Measurements from ENCODE around the gene LIMK2. TPM values are rescaled to one million over a fixed set of nuclear protein-coding genes. Genes with fewer than 3 reads are reported as not detected.

Gene LIMK2
- total and polyA plus RNA-seq, 9 of the 15 experiments (the other 6 are each of a cell fraction or from before 2014, with no cell fraction given), result 1.1 to 14.5 (median 8.5) TPM

DNA sequence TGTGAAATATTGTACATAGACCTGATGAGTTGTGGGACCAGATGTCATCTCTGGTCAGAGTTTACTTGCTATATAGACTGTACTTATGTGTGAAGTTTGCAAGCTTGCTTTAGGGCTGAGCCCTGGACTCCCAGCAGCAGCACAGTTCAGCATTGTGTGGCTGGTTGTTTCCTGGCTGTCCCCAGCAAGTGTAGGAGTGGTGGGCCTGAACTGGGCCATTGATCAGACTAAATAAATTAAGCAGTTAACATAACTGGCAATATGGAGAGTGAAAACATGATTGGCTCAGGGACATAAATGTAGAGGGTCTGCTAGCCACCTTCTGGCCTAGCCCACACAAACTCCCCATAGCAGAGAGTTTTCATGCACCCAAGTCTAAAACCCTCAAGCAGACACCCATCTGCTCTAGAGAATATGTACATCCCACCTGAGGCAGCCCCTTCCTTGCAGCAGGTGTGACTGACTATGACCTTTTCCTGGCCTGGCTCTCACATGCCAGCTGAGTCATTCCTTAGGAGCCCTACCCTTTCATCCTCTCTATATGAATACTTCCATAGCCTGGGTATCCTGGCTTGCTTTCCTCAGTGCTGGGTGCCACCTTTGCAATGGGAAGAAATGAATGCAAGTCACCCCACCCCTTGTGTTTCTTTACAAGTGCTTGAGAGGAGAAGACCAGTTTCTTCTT lies 67.9 kb downstream of the LIMK2 start (continued):
- TF ChIP-seq, protein P1, sequence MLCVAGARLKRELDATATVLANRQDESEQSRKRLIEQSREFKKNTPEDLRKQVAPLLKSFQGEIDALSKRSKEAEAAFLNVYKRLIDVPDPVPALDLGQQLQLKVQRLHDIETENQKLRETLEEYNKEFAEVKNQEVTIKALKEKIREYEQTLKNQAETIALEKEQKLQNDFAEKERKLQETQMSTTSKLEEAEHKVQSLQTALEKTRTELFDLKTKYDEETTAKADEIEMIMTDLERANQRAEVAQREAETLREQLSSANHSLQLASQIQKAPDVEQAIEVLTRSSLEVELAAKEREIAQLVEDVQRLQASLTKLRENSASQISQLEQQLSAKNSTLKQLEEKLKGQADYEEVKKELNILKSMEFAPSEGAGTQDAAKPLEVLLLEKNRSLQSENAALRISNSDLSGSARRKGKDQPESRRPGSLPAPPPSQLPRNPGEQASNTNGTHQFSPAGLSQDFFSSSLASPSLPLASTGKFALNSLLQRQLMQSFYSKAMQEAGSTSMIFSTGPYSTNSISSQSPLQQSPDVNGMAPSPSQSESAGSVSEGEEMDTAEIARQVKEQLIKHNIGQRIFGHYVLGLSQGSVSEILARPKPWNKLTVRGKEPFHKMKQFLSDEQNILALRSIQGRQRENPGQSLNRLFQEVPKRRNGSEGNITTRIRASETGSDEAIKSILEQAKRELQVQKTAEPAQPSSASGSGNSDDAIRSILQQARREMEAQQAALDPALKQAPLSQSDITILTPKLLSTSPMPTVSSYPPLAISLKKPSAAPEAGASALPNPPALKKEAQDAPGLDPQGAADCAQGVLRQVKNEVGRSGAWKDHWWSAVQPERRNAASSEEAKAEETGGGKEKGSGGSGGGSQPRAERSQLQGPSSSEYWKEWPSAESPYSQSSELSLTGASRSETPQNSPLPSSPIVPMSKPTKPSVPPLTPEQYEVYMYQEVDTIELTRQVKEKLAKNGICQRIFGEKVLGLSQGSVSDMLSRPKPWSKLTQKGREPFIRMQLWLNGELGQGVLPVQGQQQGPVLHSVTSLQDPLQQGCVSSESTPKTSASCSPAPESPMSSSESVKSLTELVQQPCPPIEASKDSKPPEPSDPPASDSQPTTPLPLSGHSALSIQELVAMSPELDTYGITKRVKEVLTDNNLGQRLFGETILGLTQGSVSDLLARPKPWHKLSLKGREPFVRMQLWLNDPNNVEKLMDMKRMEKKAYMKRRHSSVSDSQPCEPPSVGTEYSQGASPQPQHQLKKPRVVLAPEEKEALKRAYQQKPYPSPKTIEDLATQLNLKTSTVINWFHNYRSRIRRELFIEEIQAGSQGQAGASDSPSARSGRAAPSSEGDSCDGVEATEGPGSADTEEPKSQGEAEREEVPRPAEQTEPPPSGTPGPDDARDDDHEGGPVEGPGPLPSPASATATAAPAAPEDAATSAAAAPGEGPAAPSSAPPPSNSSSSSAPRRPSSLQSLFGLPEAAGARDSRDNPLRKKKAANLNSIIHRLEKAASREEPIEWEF (CRISPR knock-in tag; IDR thresholded peaks at IDR 0.05), result no peak
- TF ChIP-seq THRAP3 (IDR thresholded peaks at IDR 0.05; ENCODE audit: borderline replicate concordance), result no peak
- no peak for TF ChIP-seq ZNF347 (CRISPR knock-in tag; IDR thresholded peaks at IDR 0.05; ENCODE audit: low read depth)
- no peak for TF ChIP-seq SMARCC2 (IDR thresholded peaks at IDR 0.05; ENCODE audit: low read depth)
- no peak for TF ChIP-seq POLR2AphosphoS5 (IDR thresholded peaks at IDR 0.05; ENCODE audit: control insufficient read depth, insufficient read depth, low read depth, low read length)
- TF ChIP-seq TCF3 (CRISPR knock-in tag; IDR thresholded peaks at IDR 0.05), result no peak
- no peak for TF ChIP-seq SP2 (IDR thresholded peaks at IDR 0.05; ENCODE audit: extremely low read depth, low read depth, low read length, poor library complexity, severe bottlenecking)
- no peak for TF ChIP-seq ZNF232 (CRISPR knock-in tag; IDR thresholded peaks at IDR 0.05)

Measured in K562 (cell line).